OCI-LY1 (cell line): ENCODE measurements around the gene SLC9A4.

Experiments used
- H2AFZ ChIP-seq: fragments of 200-600 bp; sonication (generic), shearing (Covaris generic); 2 replicates; pipeline ENCODE4 v1.6.0; 2014; ENCODE audit warnings: antibody characterized with exemption, mild to moderate bottlenecking, low read length
- H3F3A ChIP-seq: fragments of 200-600 bp; sonication (generic), shearing (Covaris generic); 2 replicates; pipeline ENCODE4 v1.6.0; 2014; ENCODE audit warnings: mild to moderate bottlenecking, antibody characterized with exemption, low read length, moderate library complexity; ENCODE audit not compliant: insufficient read depth
- H3K27ac ChIP-seq: fragments of 200-600 bp; sonication (generic); 2 replicates; pipeline ENCODE4 v1.5.1; 2014; ENCODE audit warnings: low read length, mixed run types, mild to moderate bottlenecking, low read depth; ENCODE audit not compliant: poor library complexity, severe bottlenecking
- H3K27me3 ChIP-seq: fragments of 200-600 bp; sonication (generic); 2 replicates; pipeline ENCODE4 v1.6.0; 2014; ENCODE audit warnings: antibody characterized with exemption, mild to moderate bottlenecking, low read length, moderate library complexity; ENCODE audit not compliant: insufficient read depth
- H3K36me3 ChIP-seq: fragments of 200-600 bp; sonication (generic); 2 replicates; pipeline ENCODE4 v1.6.1; 2014; ENCODE audit warnings: mild to moderate bottlenecking, antibody characterized with exemption, low read length, moderate library complexity, mixed read lengths; ENCODE audit not compliant: insufficient read depth
- H3K4me1 ChIP-seq: fragments of 200-600 bp; sonication (generic); 2 replicates; pipeline ENCODE4 v1.5.1; 2014; ENCODE audit warnings: mild to moderate bottlenecking, low read length, moderate library complexity; ENCODE audit not compliant: insufficient read depth, severe bottlenecking
- H3K4me2 ChIP-seq: fragments of 200-600 bp; sonication (generic), shearing (Covaris generic); 2 replicates; pipeline ENCODE4 v1.6.1; 2014; ENCODE audit warnings: low read length
- H3K4me3 ChIP-seq: fragments of 200-600 bp; sonication (generic); 2 replicates; pipeline ENCODE4 v1.5.1; 2014; ENCODE audit warnings: low read length, low read depth, mild to moderate bottlenecking, mixed read lengths; ENCODE audit not compliant: poor library complexity, severe bottlenecking
- H3K79me2 ChIP-seq: fragments of 200-600 bp; shearing (Covaris generic); 2 replicates; pipeline ENCODE4 v1.6.1; 2016; ENCODE audit warnings: mixed run types, low read length, mixed read lengths; ENCODE audit not compliant: insufficient read depth
- H3K9ac ChIP-seq: fragments of 200-600 bp; sonication (generic), shearing (Covaris generic); 2 replicates; pipeline ENCODE4 v1.6.1; 2014; ENCODE audit warnings: mild to moderate bottlenecking, low read length, mixed read lengths
- H3K9me2 ChIP-seq: fragments of 200-600 bp; sonication (generic), shearing (Covaris generic); 2 replicates; pipeline ENCODE4 v1.6.1; 2014; ENCODE audit warnings: low read depth, mild to moderate bottlenecking, low read length, mixed read lengths
- H3K9me3 ChIP-seq: fragments of 200-600 bp; shearing (Covaris generic); 2 replicates; pipeline ENCODE4 v1.6.1; 2014; ENCODE audit warnings: low read length, mixed read lengths
- H4K20me1 ChIP-seq: fragments of 200-600 bp; sonication (generic), shearing (Covaris generic); 2 replicates; pipeline ENCODE4 v1.6.0; 2016; ENCODE audit warnings: mild to moderate bottlenecking, low read length; ENCODE audit not compliant: insufficient read depth
- EZH2 ChIP-seq: fragments of 200-600 bp; sonication (generic), shearing (Covaris generic); IDR thresholded peaks from 2 replicates; pipeline ENCODE4 v1.8.0; 2017; ENCODE audit warnings: borderline replicate concordance, mixed run types, mild to moderate bottlenecking, antibody characterized with exemption, low read length, moderate library complexity, mixed read lengths
- TF ChIP-seq, protein P1 (sequence below): fragments of 200-600 bp; sonication (generic), shearing (Covaris generic); IDR thresholded peaks from 2 replicates; pipeline ENCODE4 v1.5.1; 2017; ENCODE audit warnings: mild to moderate bottlenecking, antibody characterized with exemption, low read length, moderate library complexity, mixed read lengths

The SLC9A4 gene

DNA sequence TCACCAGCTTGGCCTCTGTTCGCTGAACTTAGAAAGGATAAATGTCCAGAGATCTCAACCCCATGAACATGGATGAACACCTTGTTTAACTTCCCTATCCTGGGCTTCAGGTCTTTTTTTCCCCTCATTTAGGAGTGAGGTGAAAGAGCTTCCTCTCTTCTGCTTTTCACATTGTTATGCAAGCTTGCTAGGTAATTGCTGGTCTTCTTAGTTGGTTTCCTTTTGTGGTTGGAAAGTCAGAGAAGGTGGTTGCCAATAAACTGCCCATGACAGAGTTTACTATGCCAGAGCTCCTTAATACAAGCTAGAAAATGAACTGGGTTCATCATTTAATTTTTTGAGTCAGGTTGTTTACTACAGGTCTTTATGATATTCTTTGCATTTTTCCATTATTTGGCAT is 16.6 kb downstream of the SLC9A4 start:
- no peaks in the 10 kb centered on the region for H3K9me2 ChIP-seq
- no peaks in the 10 kb centered on the region for H4K20me1 ChIP-seq
- H3F3A ChIP-seq = no peaks in the 10 kb centered on the region
- no peak overlapping the region for H3K27ac ChIP-seq
- H3K9ac ChIP-seq = no peak overlapping the region
- no peaks in the 10 kb centered on the region for H3K36me3 ChIP-seq
- no peaks in the 10 kb centered on the region for H3K27me3 ChIP-seq
- H3K79me2 ChIP-seq = no peaks in the 10 kb centered on the region
- no peak for TF ChIP-seq EZH2
- TF ChIP-seq, protein P1, sequence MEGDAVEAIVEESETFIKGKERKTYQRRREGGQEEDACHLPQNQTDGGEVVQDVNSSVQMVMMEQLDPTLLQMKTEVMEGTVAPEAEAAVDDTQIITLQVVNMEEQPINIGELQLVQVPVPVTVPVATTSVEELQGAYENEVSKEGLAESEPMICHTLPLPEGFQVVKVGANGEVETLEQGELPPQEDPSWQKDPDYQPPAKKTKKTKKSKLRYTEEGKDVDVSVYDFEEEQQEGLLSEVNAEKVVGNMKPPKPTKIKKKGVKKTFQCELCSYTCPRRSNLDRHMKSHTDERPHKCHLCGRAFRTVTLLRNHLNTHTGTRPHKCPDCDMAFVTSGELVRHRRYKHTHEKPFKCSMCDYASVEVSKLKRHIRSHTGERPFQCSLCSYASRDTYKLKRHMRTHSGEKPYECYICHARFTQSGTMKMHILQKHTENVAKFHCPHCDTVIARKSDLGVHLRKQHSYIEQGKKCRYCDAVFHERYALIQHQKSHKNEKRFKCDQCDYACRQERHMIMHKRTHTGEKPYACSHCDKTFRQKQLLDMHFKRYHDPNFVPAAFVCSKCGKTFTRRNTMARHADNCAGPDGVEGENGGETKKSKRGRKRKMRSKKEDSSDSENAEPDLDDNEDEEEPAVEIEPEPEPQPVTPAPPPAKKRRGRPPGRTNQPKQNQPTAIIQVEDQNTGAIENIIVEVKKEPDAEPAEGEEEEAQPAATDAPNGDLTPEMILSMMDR = no peak
- H3K4me1 ChIP-seq = no peaks in the 10 kb centered on the region
- H3K9me3 ChIP-seq = no peaks in the 10 kb centered on the region
- H3K4me2 ChIP-seq = no peak overlapping the region
- no peak overlapping the region for H3K4me3 ChIP-seq
- H2AFZ ChIP-seq = no peak overlapping the region

DNA sequence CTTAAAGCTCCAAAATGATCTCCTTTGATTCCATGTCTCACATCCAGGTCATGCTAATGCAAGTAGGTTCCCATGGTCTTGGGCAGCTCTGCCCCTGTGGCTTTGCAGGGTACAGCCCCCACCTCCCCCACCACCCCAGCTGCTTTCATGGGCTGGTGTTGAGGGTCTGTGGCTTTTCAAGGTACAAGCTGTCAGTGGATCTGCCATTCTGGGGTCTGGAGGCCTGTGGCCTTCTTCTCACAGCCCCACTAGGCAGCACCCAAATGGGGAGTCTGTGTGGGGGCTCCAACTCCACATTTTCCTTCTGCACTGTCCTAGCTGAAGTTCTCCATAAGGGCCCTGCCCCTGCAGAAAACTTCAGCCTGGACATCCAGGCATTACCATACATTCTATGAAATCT is 19.0 kb downstream of the SLC9A4 start:
- Histone ChIP-seq H3K36me3 (no peaks in the 10 kb centered on the region), H3K9me3 (no peaks in the 10 kb centered on the region), H3K4me1 (no peaks in the 10 kb centered on the region), H4K20me1 (no peaks in the 10 kb centered on the region), H3K79me2 (no peaks in the 10 kb centered on the region), H3K4me2 (no peak overlapping the region), H3K27me3 (no peaks in the 10 kb centered on the region), H3K27ac (no peak overlapping the region), H3F3A (no peaks in the 10 kb centered on the region), H3K9ac (no peak overlapping the region), H3K9me2 (no peaks in the 10 kb centered on the region), H3K4me3 (no peak overlapping the region), H2AFZ (no peak overlapping the region)
- no peak for TF ChIP-seq EZH2
- TF ChIP-seq, protein P1 = no peak

GRCh38 chr2:102494570-102494969 is 21.5 kb downstream of the SLC9A4 start:
- Histone ChIP-seq H3K9ac (no peak overlapping the region), H3F3A (no peaks in the 10 kb centered on the region), H2AFZ (no peak overlapping the region), H3K4me3 (no peak overlapping the region), H3K79me2 (no peaks in the 10 kb centered on the region), H3K27ac (no peak overlapping the region), H3K9me3 (no peaks in the 10 kb centered on the region), H3K27me3 (no peaks in the 10 kb centered on the region), H3K36me3 (no peaks in the 10 kb centered on the region), H3K4me2 (no peak overlapping the region), H3K9me2 (no peaks in the 10 kb centered on the region), H3K4me1 (no peaks in the 10 kb centered on the region), H4K20me1 (no peaks in the 10 kb centered on the region)
- TF ChIP-seq EZH2 = no peak
- TF ChIP-seq, protein P1 = no peak
